Endothelial cell of umbilical vein (primary cell): ENCODE measurements around the gene EPDR1. TPM values are rescaled to one million over a fixed set of nuclear protein-coding genes. Genes with fewer than 3 reads are reported as not detected.

Experiments used
- BruUV-seq: library from RNA; stranded (reverse); fragments of 400-500 nt; replicated peaks from 2 replicates; lab custom pipeline; 2021; lab: Mats Ljungman, UMichigan
- CTCF ChIA-PET: fragments of 300-600, 350-600 bp; sonication (Branson Sonifier 250); formaldehyde crosslinking; loops from one replicate; lab custom pipeline; 2021; ENCODE audit warnings: antibody characterized with exemption, inconsistent platforms; lab: Charles Lee
- POLR2A ChIA-PET: fragments of 300-600, 350-600 bp; sonication (Branson Sonifier 250); formaldehyde crosslinking; loops from one replicate; lab custom pipeline; 2021; ENCODE audit warnings: antibody characterized with exemption, inconsistent platforms; lab: Charles Lee
- DNase-seq: peaks from one replicate; pipeline ENCODE4 v3.0.0-alpha.2; 2011; ENCODE audit warnings: low read depth, low spot score
- FAIRE-seq: peaks from 2 replicates; lab custom pipeline; 2011; peaks lifted over from hg19 to GRCh38; lab: Jason Lieb, UNC
- H2AFZ ChIP-seq: 2 replicates; pipeline ENCODE4 v1.6.0; 2012; ENCODE audit warnings: low read depth, low read length, control low read depth, inconsistent platforms
- H3K27ac ChIP-seq: 2 replicates; pipeline ENCODE4 v1.5.1; 2011; ENCODE audit warnings: low read depth, mild to moderate bottlenecking, control low read depth, low read length, moderate library complexity; ENCODE audit not compliant: insufficient read depth
- H3K27me3 ChIP-seq, 2 experiments: 2 replicates each; pipeline versions ENCODE4 v1.6.0 to v1.6.1; 2011; ENCODE audit warnings: low read length in 2 of 2, mixed read lengths in 1 of 2; ENCODE audit not compliant: control insufficient read depth in 2 of 2, insufficient read depth in 2 of 2
- H3K36me3 ChIP-seq, 2 experiments: 2 replicates in 1 of 2; 3 replicates in 1 of 2; pipeline ENCODE4 v1.5.1; 2011; ENCODE audit warnings: low read length in 2 of 2, mild to moderate bottlenecking in 1 of 2, moderate library complexity in 1 of 2; ENCODE audit not compliant: control insufficient read depth in 2 of 2, insufficient read depth in 2 of 2; ENCODE audit errors: extremely low read depth in 1 of 2
- H3K4me1 ChIP-seq: 3 replicates; pipeline ENCODE4 v1.5.1; 2011; ENCODE audit warnings: mild to moderate bottlenecking, low read length; ENCODE audit not compliant: control insufficient read depth, insufficient read depth; ENCODE audit errors: extremely low read depth
- H3K4me2 ChIP-seq: 2 replicates; pipeline ENCODE4 v1.6.1; 2011; ENCODE audit warnings: low read length, control low read depth, mixed read lengths; ENCODE audit not compliant: insufficient read depth
- H3K4me3 ChIP-seq, 3 experiments: fragments of 200-600 bp in 1 of 3; sonication (generic), shearing (Covaris generic) in 1 of 3; replicated peaks in 1 of 3; 2 replicates each; pipeline ENCODE4 v1.5.1; 2011 to 2016; ENCODE audit warnings: control low read depth in 3 of 3, low read length in 3 of 3, mild to moderate bottlenecking in 2 of 3, inconsistent platforms in 1 of 3, low read depth in 1 of 3, moderate library complexity in 1 of 3; ENCODE audit not compliant: insufficient read depth in 1 of 3
- H3K79me2 ChIP-seq: 2 replicates; pipeline ENCODE4 v1.6.0; 2012; ENCODE audit warnings: low read length, inconsistent platforms; ENCODE audit not compliant: control insufficient read depth, insufficient read depth
- H3K9ac ChIP-seq: replicated peaks from 2 replicates; pipeline ENCODE3; 2011; ENCODE audit warnings: low read length, control low read depth; ENCODE audit not compliant: insufficient read depth; ENCODE audit errors: extremely low read depth
- H3K9me1 ChIP-seq: replicated peaks from 3 replicates; pipeline ENCODE4 v1.6.0; 2011; ENCODE audit warnings: mild to moderate bottlenecking, low read length; ENCODE audit not compliant: control insufficient read depth, insufficient read depth; ENCODE audit errors: extremely low read depth
- H3K9me3 ChIP-seq: replicated peaks from 2 replicates; pipeline ENCODE4 v1.5.1; 2012; ENCODE audit warnings: low read length, inconsistent platforms; ENCODE audit not compliant: control insufficient read depth, insufficient read depth
- H4K20me1 ChIP-seq: replicated peaks from 2 replicates; pipeline ENCODE3; 2011; ENCODE audit warnings: mild to moderate bottlenecking, low read length; ENCODE audit not compliant: control insufficient read depth, insufficient read depth; ENCODE audit errors: extremely low read depth
- CTCF ChIP-seq, 2 donors: IDR thresholded peaks; 1 replicate in 1 of 2; 2 replicates in 1 of 2; pipeline ENCODE4 v1.5.1; 2011; ENCODE audit warnings: low read length in 2 of 2, mild to moderate bottlenecking in 2 of 2, moderate library complexity in 2 of 2, control low read depth in 1 of 2, inconsistent platforms in 1 of 2, low read depth in 1 of 2; ENCODE audit not compliant: insufficient read depth in 1 of 2; ENCODE audit errors: extremely low read depth in 1 of 2
- EZH2 ChIP-seq: IDR thresholded peaks from 2 replicates; pipeline ENCODE4 v1.6.1; 2012; ENCODE audit warnings: borderline replicate concordance, low read depth, mild to moderate bottlenecking, moderate library complexity, low read length, inconsistent platforms; ENCODE audit not compliant: severe bottlenecking
- FOS ChIP-seq: IDR thresholded peaks from 2 replicates; pipeline ENCODE4 v1.6.1; 2011; ENCODE audit warnings: mild to moderate bottlenecking, low read length, moderate library complexity, borderline replicate concordance; ENCODE audit not compliant: insufficient read depth
- GATA2 ChIP-seq: IDR thresholded peaks from 2 replicates; pipeline ENCODE4 v1.7.0; 2011; ENCODE audit warnings: low read depth, mild to moderate bottlenecking, moderate library complexity, mixed read lengths, low read length; ENCODE audit not compliant: insufficient read length, insufficient read depth
- JUN ChIP-seq: IDR thresholded peaks from 2 replicates; pipeline ENCODE4 v1.6.1; 2011; ENCODE audit warnings: borderline replicate concordance, low read depth; ENCODE audit not compliant: insufficient read length, insufficient read depth
- MAX ChIP-seq: IDR thresholded peaks from 2 replicates; pipeline ENCODE4 v1.6.1; 2011; ENCODE audit not compliant: insufficient read depth, insufficient read length
- MYC ChIP-seq: IDR thresholded peaks from one replicate; pipeline ENCODE4 v1.6.1; 2011; ENCODE audit warnings: mild to moderate bottlenecking, low read depth, low read length
- POLR2A ChIP-seq: IDR thresholded peaks from 2 replicates; pipeline ENCODE4 v1.6.1; 2012; ENCODE audit warnings: low read depth, mild to moderate bottlenecking, control low read depth, low read length
- POLR2AphosphoS5 ChIP-seq: IDR thresholded peaks from 2 replicates; pipeline ENCODE4 v1.6.1; 2012; ENCODE audit warnings: low read depth, mild to moderate bottlenecking, control low read depth, low read length, moderate library complexity; ENCODE audit not compliant: insufficient read depth
- dilution Hi-C: fragments of 300-500 bp; cut with MboI; formaldehyde crosslinking; loops from one replicate; pipeline ENCODE4 v1.15.0; 2019; ENCODE audit warnings: low sequenced_read_pairs; ENCODE audit not compliant: extremely low pct_ligation_motif_present
- intact Hi-C: fragments of 100-400 bp; cut with micrococcal nuclease; formaldehyde crosslinking; loops from one replicate; pipeline ENCODE4 v1.10.0; 2022
- polyA plus RNA-seq, 4 experiments: library from polyadenylated mRNA; depleted of rRNA in 3 of 4; stranded (reverse) in 3 of 4; unstranded in 1 of 4; fragments of >200 nt; gene quantifications; 2 replicates each; pipeline versions ENCODE4 v1.2.1 to v1.2.3, GENCODE V29; 2011 to 2012; ENCODE audit warnings: missing spikeins in 1 of 4
- total RNA-seq: library from RNA; stranded (reverse); gene quantifications from 2 replicates; pipeline ENCODE4 v1.2.3, GENCODE V29; 2021

The EPDR1 gene
- total and polyA plus RNA-seq, 2 donors (not counting 3 experiments of a cell fraction or from before 2014, with no cell fraction given), result 0.40 to 0.66 TPM

GRCh38 chr7:37957221-37957970 is 37.0 kb downstream of the EPDR1 start:
- no peaks in the 10 kb centered on the region for H3K4me1 ChIP-seq
- no peak overlapping the region for H3K4me3 ChIP-seq
- no peak overlapping the region for H3K4me2 ChIP-seq
- no peaks in the 10 kb centered on the region for H3K79me2 ChIP-seq
- no peak overlapping the region for H3K9ac ChIP-seq
- no peaks in the 10 kb centered on the region for H4K20me1 ChIP-seq
- H3K9me3 ChIP-seq, result no peaks in the 10 kb centered on the region
- no TSS peak for BruUV-seq
- no peaks in the 10 kb centered on the region for H3K9me1 ChIP-seq
- intact Hi-C loops, result no loop called here
- POLR2A ChIA-PET, result no interaction called here
- no peak for TF ChIP-seq MYC
- TF ChIP-seq JUN, result no peak
- TF ChIP-seq CTCF (IDR thresholded peaks at IDR 0.05; ENCODE audit: extremely low read depth in 1 of 2, insufficient read depth in 1 of 2, low read depth in 1 of 2, low read length in 2 of 2), result no peak
- no peak for TF ChIP-seq FOS
- no peak for TF ChIP-seq GATA2
- no peak for TF ChIP-seq POLR2AphosphoS5
- TF ChIP-seq MAX, result no peak
- no peak for TF ChIP-seq POLR2A
- TF ChIP-seq EZH2, result no peak
- DNase-seq (no peak), FAIRE-seq (no peak)
- CTCF ChIA-PET, result no interaction called here
- dilution Hi-C loops, result no loop called here
- H3K27ac ChIP-seq, result no peak overlapping the region
- H2AFZ ChIP-seq, result no peak overlapping the region
- H3K36me3 ChIP-seq, result no peaks in the 10 kb centered on the region
- H3K27me3 ChIP-seq, result no peaks in the 10 kb centered on the region
